Fibroblast of villous mesenchyme (primary cell): ENCODE data around the gene LNPEP. TPM values are rescaled to one million over a fixed set of nuclear protein-coding genes. Genes with fewer than 3 reads are reported as not detected.

Experiments
- DNase-seq: peaks from one replicate; pipeline ENCODE4 v3.0.0-alpha.2; 2010; ENCODE audit warnings: low read depth
- H3K4me3 ChIP-seq: 2 replicates; pipeline ENCODE4 v1.5.1; 2011; ENCODE audit warnings: low read depth, mild to moderate bottlenecking, low read length
- CTCF ChIP-seq: IDR thresholded peaks from 2 replicates; pipeline ENCODE4 v1.5.1; 2012; ENCODE audit warnings: low read depth, mild to moderate bottlenecking, low read length; ENCODE audit not compliant: insufficient read depth
- total RNA-seq: library from RNA; depleted of rRNA; stranded (reverse); fragments of >200 nt; gene quantifications from 2 replicates; pipeline ENCODE4 v1.2.3, GENCODE V29; 2012

LNPEP gene
- total RNA-seq, 1 donor = 42.7 TPM

DNA sequence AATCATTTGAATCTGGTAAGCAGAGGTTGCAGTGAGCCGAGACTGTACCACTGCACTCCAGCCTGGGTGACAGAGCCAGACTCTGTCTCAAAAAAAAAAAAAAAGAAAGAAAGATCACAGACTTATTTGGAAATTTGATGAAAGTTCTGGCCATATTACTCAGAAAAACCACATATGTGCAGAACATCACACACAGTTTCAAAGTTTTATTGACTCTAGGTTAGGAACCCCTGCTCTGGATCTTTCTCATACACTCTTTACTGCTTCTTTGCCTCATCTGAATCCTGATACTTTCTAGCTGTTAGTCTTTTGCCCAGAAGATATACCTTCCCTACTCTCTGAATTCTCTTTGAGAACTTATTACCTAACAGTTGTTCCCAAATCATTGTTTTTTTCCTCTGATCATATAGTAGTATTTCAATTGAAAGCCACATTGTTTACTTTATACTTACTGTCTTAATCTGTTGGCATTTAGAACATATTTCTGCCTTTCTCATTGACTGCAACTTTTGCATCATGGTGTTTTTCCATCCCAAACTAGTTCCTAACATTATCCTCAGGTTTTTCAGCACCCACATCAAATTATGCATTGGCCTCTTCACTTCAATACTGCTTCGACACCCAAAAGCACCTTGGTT lies 68.7 kb downstream of the LNPEP start:
- no peak overlapping the region for H3K4me3 ChIP-seq
- TF ChIP-seq CTCF = no peak
- peak; percentile 68 for DNase-seq

GRCh38 chr5:97006454-97007060 lies 70.7 kb downstream of the LNPEP start:
- no peak for TF ChIP-seq CTCF
- H3K4me3 ChIP-seq = no peak overlapping the region
- no peak for DNase-seq

DNA sequence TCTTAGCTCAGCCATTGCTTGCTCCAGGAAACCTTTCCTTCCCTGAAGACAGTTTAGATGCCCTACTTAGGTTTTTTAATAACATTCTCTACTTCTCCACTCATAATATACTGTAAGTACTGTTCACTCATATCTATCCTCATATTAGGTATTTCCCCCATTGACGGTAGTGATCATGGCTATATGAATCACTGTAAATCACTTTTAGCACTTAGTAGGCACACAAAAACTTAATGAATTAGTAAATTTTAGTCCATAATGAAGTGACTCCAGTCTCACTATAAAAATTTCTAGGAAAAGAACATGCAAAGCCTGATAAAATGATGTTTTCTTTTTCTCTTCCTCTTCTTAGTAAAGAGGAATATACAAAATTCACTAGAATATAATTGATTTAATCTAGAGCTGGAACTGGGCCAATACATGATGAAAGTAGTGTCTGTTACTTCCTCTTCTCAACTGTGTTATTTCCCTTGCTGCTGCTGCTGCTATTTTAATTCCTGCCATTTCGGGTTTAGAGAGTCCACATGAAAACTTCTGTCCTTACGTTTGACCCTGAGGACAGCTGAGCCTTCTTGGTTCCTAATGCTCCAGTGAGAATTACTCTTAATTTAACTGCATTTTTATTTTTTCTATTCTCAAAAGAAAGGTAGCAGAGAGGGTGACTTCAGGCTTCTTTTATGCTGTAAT lies 73.5 kb downstream of the LNPEP start:
- H3K4me3 ChIP-seq = no peak overlapping the region
- no peak for TF ChIP-seq CTCF
- DNase-seq = peak; percentile 13

DNA sequence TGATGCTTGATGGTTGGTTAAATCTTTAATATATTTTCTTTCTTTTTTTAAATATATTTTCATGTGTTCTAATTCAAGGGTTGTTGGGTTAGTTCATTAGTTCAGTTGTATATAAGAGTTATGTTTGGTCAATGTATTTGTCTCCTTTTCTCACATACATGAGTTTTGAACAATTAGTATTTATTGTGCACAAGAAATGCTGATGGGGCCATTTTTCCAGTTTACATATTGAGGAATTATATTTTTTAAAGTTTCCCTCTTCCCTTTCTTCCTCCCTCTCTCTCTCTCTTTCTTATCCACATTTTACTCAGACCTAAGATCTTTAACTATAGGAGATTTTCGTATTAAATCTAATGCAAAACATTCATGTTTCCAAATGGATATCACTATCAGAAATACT lies 74.0 kb downstream of the LNPEP start:
- no peak overlapping the region for H3K4me3 ChIP-seq
- TF ChIP-seq CTCF = no peak

DNA sequence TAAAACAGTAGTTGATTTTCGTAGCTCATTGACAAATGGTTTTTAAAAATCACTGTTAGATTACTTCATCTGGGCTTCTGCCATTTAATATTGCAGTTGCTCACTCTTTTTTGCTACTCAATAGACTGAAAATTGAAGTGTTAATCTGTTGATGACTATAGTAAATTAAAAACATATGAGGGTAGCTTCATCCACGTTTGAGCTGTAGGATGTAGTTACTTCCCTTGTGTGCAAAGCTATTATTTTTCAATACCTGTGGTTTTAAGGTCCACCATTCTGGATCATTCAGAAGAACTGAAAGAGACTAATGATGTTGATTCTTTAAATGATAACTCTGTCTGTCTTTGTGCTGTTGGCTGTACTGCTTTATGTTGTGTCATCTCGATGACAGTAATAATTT lies 74.7 kb downstream of the LNPEP start:
- no peak for DNase-seq
- no peak overlapping the region for H3K4me3 ChIP-seq
- no peak for TF ChIP-seq CTCF

More for the DNA sequence above, 74.0 kb downstream of the LNPEP start:
- DNase-seq = no peak

- H3K4me3 ChIP-seq = no peak overlapping the region
- no peak for TF ChIP-seq CTCF
- no peak for DNase-seq
These were observed 75.7 kb downstream of the LNPEP start for GRCh38 chr5:97011567-97011966.
